GM12874 (cell line): Measurements from ENCODE around the gene SMAD7.
A peak's percentile ranks its signal among the peaks of the same experiment; 100 is the strongest.

Source experiments
- TF ChIP-seq, protein P1 (sequence below): IDR thresholded peaks from 2 replicates; pipeline ENCODE4 v1.5.1; 2011; ENCODE audit warnings: low read depth, mild to moderate bottlenecking, control low read depth, low read length, moderate library complexity; ENCODE audit not compliant: insufficient read depth

SMAD7 gene

DNA sequence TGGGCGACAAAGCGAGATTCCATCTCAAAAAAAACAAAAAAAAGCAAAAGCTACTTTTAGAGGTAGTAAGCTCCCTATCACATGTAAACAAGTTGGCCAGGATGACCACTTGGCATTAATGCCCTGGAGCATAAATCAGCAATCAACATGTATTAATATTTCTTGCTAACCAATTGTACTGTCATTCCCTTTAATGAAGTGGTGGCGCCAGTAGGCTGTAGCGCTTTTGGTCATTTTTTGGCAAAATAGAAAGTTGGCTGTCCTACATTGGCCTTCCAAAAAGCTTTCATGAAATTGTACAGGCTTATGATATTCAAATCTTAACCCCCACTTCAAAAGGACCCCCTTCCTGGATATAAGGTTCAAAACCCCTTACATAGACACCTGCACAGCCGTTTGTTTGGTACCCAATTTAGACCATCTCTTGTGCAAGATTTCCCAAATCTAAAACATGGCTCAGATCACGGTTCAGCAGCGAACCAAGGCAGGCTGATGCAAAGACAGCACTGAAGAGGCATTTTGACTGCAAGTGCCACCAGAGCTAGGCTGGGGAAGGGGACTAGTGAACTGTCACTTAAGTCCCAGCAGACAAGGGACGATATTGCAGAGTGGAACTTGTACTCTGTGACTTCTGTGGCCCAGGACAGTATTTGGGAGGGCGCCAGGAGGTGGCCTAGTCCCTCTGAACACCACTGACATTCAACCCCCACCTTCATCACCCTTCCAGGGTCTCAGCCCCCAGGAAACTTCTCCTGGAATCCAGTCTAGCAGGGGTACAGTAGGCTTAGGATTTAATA, 31.9 kb downstream of the SMAD7 start:
- TF ChIP-seq, protein P1, sequence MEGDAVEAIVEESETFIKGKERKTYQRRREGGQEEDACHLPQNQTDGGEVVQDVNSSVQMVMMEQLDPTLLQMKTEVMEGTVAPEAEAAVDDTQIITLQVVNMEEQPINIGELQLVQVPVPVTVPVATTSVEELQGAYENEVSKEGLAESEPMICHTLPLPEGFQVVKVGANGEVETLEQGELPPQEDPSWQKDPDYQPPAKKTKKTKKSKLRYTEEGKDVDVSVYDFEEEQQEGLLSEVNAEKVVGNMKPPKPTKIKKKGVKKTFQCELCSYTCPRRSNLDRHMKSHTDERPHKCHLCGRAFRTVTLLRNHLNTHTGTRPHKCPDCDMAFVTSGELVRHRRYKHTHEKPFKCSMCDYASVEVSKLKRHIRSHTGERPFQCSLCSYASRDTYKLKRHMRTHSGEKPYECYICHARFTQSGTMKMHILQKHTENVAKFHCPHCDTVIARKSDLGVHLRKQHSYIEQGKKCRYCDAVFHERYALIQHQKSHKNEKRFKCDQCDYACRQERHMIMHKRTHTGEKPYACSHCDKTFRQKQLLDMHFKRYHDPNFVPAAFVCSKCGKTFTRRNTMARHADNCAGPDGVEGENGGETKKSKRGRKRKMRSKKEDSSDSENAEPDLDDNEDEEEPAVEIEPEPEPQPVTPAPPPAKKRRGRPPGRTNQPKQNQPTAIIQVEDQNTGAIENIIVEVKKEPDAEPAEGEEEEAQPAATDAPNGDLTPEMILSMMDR = no peak

DNA sequence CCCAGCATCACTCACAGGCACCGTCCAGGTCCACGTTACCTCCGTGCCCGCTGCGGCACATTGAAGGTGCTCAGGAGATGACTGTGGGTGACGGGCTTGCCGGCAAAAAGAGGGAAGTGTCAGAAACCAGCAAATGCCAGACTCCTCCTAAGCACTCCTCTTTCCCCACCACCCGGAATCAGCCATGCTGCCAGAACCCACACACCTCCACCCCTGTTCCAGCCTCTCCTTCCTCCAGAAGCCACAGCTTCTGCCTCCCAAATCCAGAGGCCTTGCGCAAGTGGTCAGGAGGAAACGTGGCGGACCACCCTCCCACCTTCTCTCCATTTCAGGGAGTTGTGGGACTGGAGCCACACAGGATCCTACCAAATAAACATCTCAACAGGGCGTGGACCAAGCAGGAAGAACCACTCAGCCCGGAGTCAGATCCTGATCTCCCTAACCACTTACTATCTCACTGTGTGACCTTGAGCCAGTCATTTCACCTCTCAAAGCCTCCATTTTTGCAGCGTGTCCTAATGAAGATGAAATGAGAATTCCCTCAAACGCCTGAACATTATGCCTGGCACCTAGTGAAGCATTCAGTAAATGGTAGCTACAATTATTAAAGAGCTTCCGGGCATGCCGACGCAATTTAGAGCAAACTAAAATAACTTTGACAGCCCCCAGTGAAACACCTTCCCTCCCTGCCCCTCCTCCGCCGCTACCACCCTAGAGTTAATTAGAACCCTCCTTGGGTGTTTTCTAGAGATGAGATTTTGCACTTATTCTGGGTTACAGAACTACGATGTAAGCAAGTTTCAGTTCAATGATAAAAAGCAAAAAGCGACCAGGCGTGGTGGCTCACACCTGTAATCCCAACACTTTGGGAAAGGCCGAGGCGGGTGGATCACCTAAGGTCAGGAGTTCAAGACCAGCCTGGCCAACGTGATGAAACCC, 32.9 kb downstream of the SMAD7 start:
- TF ChIP-seq, protein P1 = no peak

DNA sequence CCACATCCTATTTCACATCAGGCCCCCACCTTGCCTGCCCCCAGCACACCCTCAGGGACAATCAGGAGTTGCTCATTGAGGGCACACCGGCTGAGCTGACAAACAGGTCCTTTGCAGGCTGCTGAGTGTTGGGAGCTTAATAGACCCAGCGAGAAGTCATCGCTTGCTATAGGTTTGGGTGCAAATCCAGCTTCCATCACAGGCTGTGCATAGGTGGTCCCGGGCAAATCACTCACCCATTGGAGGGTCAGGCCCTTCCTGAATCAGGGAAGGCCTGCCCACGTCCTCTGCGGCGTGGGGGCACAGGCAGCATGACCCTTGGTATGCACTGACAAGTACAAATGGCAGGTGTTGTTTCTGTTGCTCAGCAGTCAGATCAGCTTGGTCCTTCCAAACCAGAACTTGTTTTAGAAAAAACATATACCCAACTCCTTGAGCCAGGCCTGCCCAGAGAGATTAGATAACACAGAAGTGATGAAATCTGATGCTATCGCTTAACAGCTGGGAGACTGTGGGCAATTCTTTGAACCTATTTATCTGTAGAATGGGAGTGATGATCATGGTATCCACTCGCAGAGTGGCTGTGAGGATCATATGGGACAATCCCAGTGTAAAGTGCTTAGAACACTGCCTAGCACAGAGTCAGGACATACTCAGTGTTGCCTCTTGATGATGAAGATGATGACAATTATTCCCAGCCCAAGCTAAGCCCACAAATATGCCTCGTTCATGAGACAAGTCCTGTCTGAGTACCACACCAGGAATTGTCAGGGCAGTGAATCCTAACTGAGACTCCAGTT, 34.9 kb downstream of the SMAD7 start:
- TF ChIP-seq, protein P1 = no peak

DNA sequence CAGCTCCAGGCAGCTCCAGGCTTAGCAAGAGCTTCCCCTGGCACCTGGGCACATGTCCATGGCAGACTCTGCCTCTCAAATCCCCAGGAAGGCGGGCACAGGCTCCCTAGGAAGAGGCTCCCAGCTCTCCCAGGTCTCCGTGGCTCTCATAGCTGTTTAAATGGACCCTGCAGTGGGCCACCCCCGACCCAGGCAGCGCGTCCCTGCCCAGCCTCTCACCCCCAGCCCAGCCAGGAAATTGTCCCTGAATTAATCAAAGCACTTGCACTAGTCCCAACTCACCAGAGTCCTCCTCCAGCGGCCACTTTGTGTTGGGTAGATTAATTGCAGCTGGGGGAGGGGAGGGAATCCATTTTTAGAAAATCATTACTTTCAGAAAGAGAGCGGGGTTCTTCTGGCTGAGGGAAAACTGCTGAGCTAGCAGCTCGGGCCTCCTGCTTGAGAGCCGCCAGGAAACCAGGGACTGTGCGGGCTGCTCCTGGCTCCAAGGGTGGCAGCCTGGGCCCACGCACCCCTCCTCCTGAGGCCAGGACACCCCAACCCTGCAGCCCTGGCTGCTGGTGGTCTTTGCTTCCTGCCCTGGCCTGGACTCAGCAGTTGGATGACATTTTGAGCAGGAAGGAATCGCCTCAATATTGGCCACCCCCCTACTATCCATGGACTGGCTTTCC, 36.0 kb downstream of the SMAD7 start:
- TF ChIP-seq, protein P1 = no peak

DNA sequence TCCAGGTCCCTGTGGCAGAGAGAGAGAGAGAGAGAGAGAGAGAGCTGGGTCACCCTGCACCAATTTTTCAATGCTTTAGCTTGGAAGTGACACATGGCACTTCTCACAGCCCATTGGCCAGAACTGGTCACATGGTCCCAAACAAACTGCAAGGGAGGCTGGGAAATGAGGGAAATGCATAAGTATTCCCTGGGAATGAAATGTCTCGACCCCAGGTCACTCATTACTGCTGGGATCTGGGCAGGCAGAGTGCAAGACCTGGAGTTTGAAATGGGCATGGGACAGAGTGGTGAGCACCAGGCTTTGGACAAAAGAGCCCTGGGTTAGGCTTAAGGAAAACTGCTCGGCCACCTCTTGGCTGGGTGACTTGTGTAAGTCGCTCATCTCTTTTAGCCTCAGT, 37.0 kb downstream of the SMAD7 start:
- TF ChIP-seq, protein P1 = no peak

DNA sequence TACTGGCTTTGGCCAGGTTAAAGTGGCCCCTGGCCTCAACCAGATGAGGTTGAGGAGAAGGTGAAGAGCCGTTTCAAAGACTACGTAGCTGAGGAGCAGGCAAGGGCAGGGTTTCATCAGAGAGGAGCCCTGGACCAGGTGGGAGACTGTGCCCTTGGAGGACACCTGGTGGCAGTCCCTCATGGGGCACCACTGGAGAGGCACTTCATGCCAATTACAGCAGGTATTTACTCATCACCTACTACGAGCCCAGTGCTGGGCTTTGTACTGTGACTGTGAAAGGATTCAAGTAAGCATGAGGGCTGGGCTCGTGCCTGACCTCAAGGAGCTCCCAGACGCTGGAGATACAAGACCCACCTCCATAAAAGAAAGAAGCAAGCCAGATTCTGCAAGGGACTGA, 37.6 kb downstream of the SMAD7 start:
- TF ChIP-seq, protein P1 = peak; percentile 49
